WTC11 (cell line): ENCODE results near the gene LGR4. TPM values are rescaled to one million over a fixed set of nuclear protein-coding genes. Genes with fewer than 3 reads are reported as not detected.

Experiments used
- ATAC-seq: fragments of 200-7000 bp; cut with Tn5 transposase; 2 replicates; pipeline ENCODE4 v1.10.0; 2021; ENCODE audit warnings: mild to moderate bottlenecking, moderate library complexity
- CTCF ChIA-PET: fragments of 300-600 bp; sonication (Branson Sonifier 250); formaldehyde crosslinking; loops from one replicate; lab custom pipeline; 2021; ENCODE audit warnings: antibody characterized with exemption; lab: Charles Lee
- POLR2A ChIA-PET: fragments of 350-600 bp; sonication (Branson Sonifier 250); formaldehyde crosslinking; loops from one replicate; lab custom pipeline; 2021; ENCODE audit warnings: antibody characterized with exemption; lab: Charles Lee
- DNase-seq: peaks from one replicate; pipeline ENCODE4 v3.0.0; 2021; ENCODE audit warnings: low spot score
- H3K27ac Mint-ChIP-seq: 2 replicates; pipeline ENCODE4 v1.8.0; 2021; ENCODE audit warnings: mixed read lengths
- H3K27me3 Mint-ChIP-seq: 2 replicates; pipeline ENCODE4 v1.8.0; 2021; ENCODE audit warnings: low read depth, mild to moderate bottlenecking, moderate library complexity, mixed read lengths
- H3K36me3 Mint-ChIP-seq: 2 replicates; pipeline ENCODE4 v1.8.0; 2021; ENCODE audit warnings: mixed read lengths
- H3K4me1 Mint-ChIP-seq: 2 replicates; pipeline ENCODE4 v1.8.0; 2022; ENCODE audit warnings: mixed read lengths
- H3K4me3 Mint-ChIP-seq: 2 replicates; pipeline ENCODE4 v1.8.0; 2021; ENCODE audit warnings: mild to moderate bottlenecking, moderate library complexity, mixed read lengths
- H3K9me3 Mint-ChIP-seq: 2 replicates; pipeline ENCODE4 v1.8.0; 2021; ENCODE audit warnings: mixed read lengths
- AFF4 ChIP-seq: sonication (generic); formaldehyde crosslinking; IDR thresholded peaks from 2 replicates; pipeline ENCODE4 v1.8.1; 2023; ENCODE audit warnings: mild to moderate bottlenecking, missing genetic modification reagents, borderline replicate concordance
- ARID4B ChIP-seq: sonication (generic); formaldehyde crosslinking; IDR thresholded peaks from 2 replicates; pipeline ENCODE4 v1.8.0; 2023; ENCODE audit warnings: missing genetic modification reagents, mild to moderate bottlenecking, borderline replicate concordance
- ATF2 ChIP-seq: sonication (generic); formaldehyde crosslinking; IDR thresholded peaks from 2 replicates; pipeline ENCODE4 v1.8.1; 2022; ENCODE audit warnings: low read depth, missing genetic modification reagents, borderline replicate concordance
- E2F1 ChIP-seq: sonication (generic); formaldehyde crosslinking; IDR thresholded peaks from 2 replicates; pipeline ENCODE4 v1.8.0; 2022; ENCODE audit warnings: mild to moderate bottlenecking, missing genetic modification reagents
- ELF4 ChIP-seq: sonication (generic); formaldehyde crosslinking; IDR thresholded peaks from 2 replicates; pipeline ENCODE4 v1.8.1; 2022; ENCODE audit warnings: low read depth, mild to moderate bottlenecking, moderate library complexity, missing genetic modification reagents
- FOXP4 ChIP-seq: sonication (generic); formaldehyde crosslinking; IDR thresholded peaks from 2 replicates; pipeline ENCODE4 v1.8.0; 2022; ENCODE audit warnings: mild to moderate bottlenecking, missing genetic modification reagents
- GTF2I ChIP-seq: fragments of 250-450 bp; sonication (Bioruptor Pico); conservative IDR thresholded peaks from 2 replicates; pipeline ENCODE4 v1.4.0; 2021; ENCODE audit warnings: mild to moderate bottlenecking
- HMGXB4 ChIP-seq: sonication (generic); formaldehyde crosslinking; IDR thresholded peaks from 2 replicates; pipeline ENCODE4 v1.8.1; 2023; ENCODE audit warnings: mild to moderate bottlenecking, moderate library complexity, missing genetic modification reagents
- JAZF1 ChIP-seq: fragments of 250-450 bp; sonication (Bioruptor Pico); IDR thresholded peaks from 2 replicates; pipeline ENCODE4 v1.9.0; 2021; ENCODE audit warnings: moderate library complexity, mild to moderate bottlenecking, inconsistent platforms
- NR3C1 ChIP-seq: sonication (generic); formaldehyde crosslinking; conservative IDR thresholded peaks from 2 replicates; pipeline ENCODE4 v1.8.1; 2023; ENCODE audit warnings: low read depth, mild to moderate bottlenecking, missing genetic modification reagents
- RELA ChIP-seq: sonication (generic); formaldehyde crosslinking; IDR thresholded peaks from 2 replicates; pipeline ENCODE4 v1.8.1; 2022; ENCODE audit warnings: missing genetic modification reagents, mild to moderate bottlenecking, borderline replicate concordance
- SP1 ChIP-seq: sonication (generic); formaldehyde crosslinking; conservative IDR thresholded peaks from 2 replicates; pipeline ENCODE4 v1.8.1; 2022; ENCODE audit warnings: missing genetic modification reagents
- TCF7 ChIP-seq: sonication (generic); formaldehyde crosslinking; IDR thresholded peaks from 2 replicates; pipeline ENCODE4 v1.8.0; 2022; ENCODE audit warnings: mild to moderate bottlenecking, low read depth, missing genetic modification reagents, moderate library complexity
- TP53 ChIP-seq: sonication (generic); formaldehyde crosslinking; IDR thresholded peaks from 2 replicates; pipeline ENCODE4 v1.8.1; 2023; ENCODE audit warnings: mild to moderate bottlenecking, missing genetic modification reagents
- USF1 ChIP-seq: sonication (generic); formaldehyde crosslinking; IDR thresholded peaks from 2 replicates; pipeline ENCODE4 v1.8.0; 2022; ENCODE audit warnings: mild to moderate bottlenecking, missing genetic modification reagents
- ZBTB21 ChIP-seq: sonication (generic); formaldehyde crosslinking; IDR thresholded peaks from 2 replicates; pipeline ENCODE4 v1.8.1; 2023; ENCODE audit warnings: mild to moderate bottlenecking, missing genetic modification reagents, borderline replicate concordance
- ZBTB43 ChIP-seq: sonication (generic); formaldehyde crosslinking; IDR thresholded peaks from 2 replicates; pipeline ENCODE4 v1.8.1; 2023; ENCODE audit warnings: mild to moderate bottlenecking, missing genetic modification reagents
- ZNF263 ChIP-seq: sonication (generic); formaldehyde crosslinking; IDR thresholded peaks from 2 replicates; pipeline ENCODE4 v1.8.1; 2022; ENCODE audit warnings: low read depth, mild to moderate bottlenecking, moderate library complexity, missing genetic modification reagents
- total RNA-seq: library from RNA; stranded (reverse); gene quantifications from 3 replicates; pipeline ENCODE4 v1.2.3, GENCODE V29; 2021

LGR4 gene
- total RNA-seq, 1 experiment from 2014 or later: 53.8 TPM

GRCh38 chr11:27394781-27395228 is 77.8 kb downstream of the LGR4 start:
- Mint-ChIP-seq H3K36me3 (0 out of 2 replicates have a peak, but pooled peaks cover 2% of the 10 kb centered on the region), H3K9me3 (no peaks in the 10 kb centered on the region), H3K27ac (peak overlapping the region; percentile 36; the same call in 1 of the 2 replicates), H3K4me3 (no peak overlapping the region), H3K27me3 (peaks cover 4% of the 10 kb centered on the region; the same call in 1 of the 2 replicates), H3K4me1 (peaks cover 69% of the 10 kb centered on the region)
- no peak for DNase-seq
- ChIA-PET POLR2A (interaction anchor here (1.1 to 1.4 kb wide), 2 partner anchors 12 to 55 kb away, joined by 3 to 4 read pairs; no protein-coding TSS in a partner anchor), CTCF (interaction anchor here (0.6 to 1.2 kb wide), 4 partner anchors 14 to 99 kb away, joined by 3 to 5 read pairs (median 3); partner anchors contain the start of gene LGR4)
- TF ChIP-seq GTF2I: no peak
- no peak for TF ChIP-seq JAZF1 (CRISPR knock-in tag)
- TF ChIP-seq ATF2: no peak
- TF ChIP-seq ZBTB43 (CRISPR knock-in tag): no peak
- no peak for TF ChIP-seq ZNF263 (CRISPR knock-in tag)
- TF ChIP-seq RELA (CRISPR knock-in tag): no peak
- TF ChIP-seq E2F1 (CRISPR knock-in tag): no peak
- no peak for TF ChIP-seq NR3C1 (CRISPR knock-in tag)
- no peak for TF ChIP-seq TCF7 (CRISPR knock-in tag)
- TF ChIP-seq HMGXB4 (CRISPR knock-in tag): no peak
- no peak for TF ChIP-seq ARID4B (CRISPR knock-in tag)
- no peak for TF ChIP-seq SP1 (CRISPR knock-in tag)
- no peak for TF ChIP-seq AFF4 (CRISPR knock-in tag)
- no peak for TF ChIP-seq USF1 (CRISPR knock-in tag)
- TF ChIP-seq TP53 (CRISPR knock-in tag): no peak
- TF ChIP-seq FOXP4 (CRISPR knock-in tag): no peak
- no peak for TF ChIP-seq ZBTB21
- TF ChIP-seq ELF4 (CRISPR knock-in tag): no peak
- ATAC-seq: no peak
